ENCODE data around the gene XIRP1.

Gene XIRP1

GRCh38 chr3:39205919-39206516 is 13.6 kb upstream of the XIRP1 start:
- no peak for DNase-seq (ENCODE audit: low read depth, low spot score)
- POLR2A ChIA-PET = no interaction called here
- CTCF ChIA-PET = interaction anchor here (1.2 to 1.8 kb wide), 8 partner anchors 8 to 86 kb away, joined by 4 to 13 read pairs (median 6); no protein-coding TSS in a partner anchor

GRCh38 chr3:39205131-39205530 is 12.7 kb upstream of the XIRP1 start:
- no peak for DNase-seq (ENCODE audit: low read depth, low spot score)
- TF ChIP-seq, protein P1, sequence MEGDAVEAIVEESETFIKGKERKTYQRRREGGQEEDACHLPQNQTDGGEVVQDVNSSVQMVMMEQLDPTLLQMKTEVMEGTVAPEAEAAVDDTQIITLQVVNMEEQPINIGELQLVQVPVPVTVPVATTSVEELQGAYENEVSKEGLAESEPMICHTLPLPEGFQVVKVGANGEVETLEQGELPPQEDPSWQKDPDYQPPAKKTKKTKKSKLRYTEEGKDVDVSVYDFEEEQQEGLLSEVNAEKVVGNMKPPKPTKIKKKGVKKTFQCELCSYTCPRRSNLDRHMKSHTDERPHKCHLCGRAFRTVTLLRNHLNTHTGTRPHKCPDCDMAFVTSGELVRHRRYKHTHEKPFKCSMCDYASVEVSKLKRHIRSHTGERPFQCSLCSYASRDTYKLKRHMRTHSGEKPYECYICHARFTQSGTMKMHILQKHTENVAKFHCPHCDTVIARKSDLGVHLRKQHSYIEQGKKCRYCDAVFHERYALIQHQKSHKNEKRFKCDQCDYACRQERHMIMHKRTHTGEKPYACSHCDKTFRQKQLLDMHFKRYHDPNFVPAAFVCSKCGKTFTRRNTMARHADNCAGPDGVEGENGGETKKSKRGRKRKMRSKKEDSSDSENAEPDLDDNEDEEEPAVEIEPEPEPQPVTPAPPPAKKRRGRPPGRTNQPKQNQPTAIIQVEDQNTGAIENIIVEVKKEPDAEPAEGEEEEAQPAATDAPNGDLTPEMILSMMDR (IDR thresholded peaks at IDR 0.05; ENCODE audit: insufficient read depth, low read length, missing control alignments) = no peak
- H3K4me3 ChIP-seq (ENCODE audit: low read depth, low read length) = no peak overlapping the region
- POLR2A ChIA-PET = no interaction called here
- CTCF ChIA-PET = interaction anchor here (1.0 to 1.8 kb wide), 9 partner anchors 9 to 87 kb away, joined by 4 to 13 read pairs (median 6); partner anchors contain the start of gene XIRP1

More at GRCh38 chr3:39205919-39206516, 13.6 kb upstream of the XIRP1 start:
- TF ChIP-seq, protein P1 (IDR thresholded peaks at IDR 0.05; ENCODE audit: insufficient read depth, low read length, missing control alignments) = no peak
- H3K4me3 ChIP-seq (ENCODE audit: low read depth, low read length) = no peak overlapping the region

DNA sequence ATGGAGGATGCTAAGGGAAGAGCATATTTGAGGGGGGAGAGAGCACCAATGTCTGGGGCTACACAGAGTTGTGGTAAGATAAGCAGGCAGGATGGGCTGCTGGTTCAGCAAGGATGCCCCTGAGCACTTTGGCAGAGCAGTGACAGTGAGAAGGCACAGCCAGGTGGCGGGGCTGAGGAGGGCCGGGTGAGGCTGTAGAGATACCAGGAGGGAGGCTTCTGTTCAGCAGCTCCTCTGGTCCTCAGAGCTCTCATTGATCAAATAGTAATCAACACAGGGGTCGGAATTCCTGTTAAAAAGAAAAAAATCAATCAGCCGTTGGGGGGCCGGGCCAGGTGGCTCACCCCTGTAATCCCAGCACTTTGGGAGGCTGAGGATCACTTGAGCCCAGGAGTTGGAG is 11.5 kb upstream of the XIRP1 start:
- DNase-seq (ENCODE audit: low read depth, low spot score) = no peak
- H3K4me3 ChIP-seq (ENCODE audit: low read depth, low read length) = no peak overlapping the region
- TF ChIP-seq, protein P1 (IDR thresholded peaks at IDR 0.05; ENCODE audit: insufficient read depth, low read length, missing control alignments) = no peak
- ChIA-PET POLR2A (no interaction called here), CTCF (interaction anchor here (1.0 to 3.1 kb wide), 2 partner anchors 85 to 88 kb away, joined by 5 to 13 read pairs; no protein-coding TSS in a partner anchor)

DNA sequence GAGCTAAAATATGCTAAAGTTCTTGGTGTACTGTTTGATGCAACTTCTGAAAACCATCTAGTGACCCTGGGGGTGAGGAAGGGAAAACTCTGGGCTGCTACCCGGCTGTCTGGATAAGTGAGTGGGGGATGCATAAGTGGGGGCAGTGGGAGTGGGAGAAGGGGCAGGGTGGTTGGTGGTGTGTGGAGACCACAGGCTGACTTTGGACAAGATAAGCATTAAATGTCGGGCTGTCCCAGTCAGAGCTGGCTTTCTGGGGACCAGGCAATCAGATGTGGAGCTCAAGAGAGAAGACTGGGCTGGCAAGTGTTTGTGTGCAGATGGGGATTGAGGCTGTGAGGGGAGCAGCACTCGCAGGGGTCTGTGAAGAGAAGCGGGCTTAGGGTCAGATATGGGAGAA is 11.0 kb upstream of the XIRP1 start:
- no peak for DNase-seq (ENCODE audit: low read depth, low spot score)

DNA sequence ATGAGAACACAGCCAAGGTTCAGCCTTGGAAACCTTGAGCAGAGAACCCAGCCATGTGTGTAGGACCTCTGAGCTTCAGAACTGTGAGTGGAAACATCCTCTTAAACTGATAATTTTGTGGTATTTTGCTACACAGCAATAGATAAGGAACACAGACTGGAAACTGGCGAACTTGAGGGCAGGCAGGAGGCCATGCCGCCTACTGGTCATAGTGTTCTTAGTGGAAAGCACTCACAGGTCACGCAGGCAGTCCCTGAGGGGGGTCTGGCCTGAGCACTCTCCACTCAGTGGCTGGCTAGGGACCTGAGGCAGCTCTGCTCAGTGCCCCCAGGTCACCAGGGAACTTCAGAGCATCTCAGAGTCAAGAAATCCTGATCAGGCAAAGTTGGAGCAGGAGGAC is 9.7 kb upstream of the XIRP1 start:
- ChIA-PET POLR2A (no interaction called here), CTCF (interaction anchor here (1.4 to 3.1 kb wide), 5 partner anchors 8 to 90 kb away, joined by 3 to 13 read pairs (median 6); no protein-coding TSS in a partner anchor)
- H3K4me3 ChIP-seq (ENCODE audit: low read depth, low read length) = no peak overlapping the region
- TF ChIP-seq, protein P1 (IDR thresholded peaks at IDR 0.05; ENCODE audit: insufficient read depth, low read length, missing control alignments) = no peak
- DNase-seq (ENCODE audit: low read depth, low spot score) = no peak

More for the DNA sequence above, 11.0 kb upstream of the XIRP1 start:
- ChIA-PET CTCF (interaction anchor here (3.1 kb wide), 1 partner anchor 85 kb away, joined by 13 read pairs; no protein-coding TSS in a partner anchor), POLR2A (no interaction called here)
- no peak overlapping the region for H3K4me3 ChIP-seq (ENCODE audit: low read depth, low read length)
- TF ChIP-seq, protein P1 (IDR thresholded peaks at IDR 0.05; ENCODE audit: insufficient read depth, low read length, missing control alignments) = no peak

DNA sequence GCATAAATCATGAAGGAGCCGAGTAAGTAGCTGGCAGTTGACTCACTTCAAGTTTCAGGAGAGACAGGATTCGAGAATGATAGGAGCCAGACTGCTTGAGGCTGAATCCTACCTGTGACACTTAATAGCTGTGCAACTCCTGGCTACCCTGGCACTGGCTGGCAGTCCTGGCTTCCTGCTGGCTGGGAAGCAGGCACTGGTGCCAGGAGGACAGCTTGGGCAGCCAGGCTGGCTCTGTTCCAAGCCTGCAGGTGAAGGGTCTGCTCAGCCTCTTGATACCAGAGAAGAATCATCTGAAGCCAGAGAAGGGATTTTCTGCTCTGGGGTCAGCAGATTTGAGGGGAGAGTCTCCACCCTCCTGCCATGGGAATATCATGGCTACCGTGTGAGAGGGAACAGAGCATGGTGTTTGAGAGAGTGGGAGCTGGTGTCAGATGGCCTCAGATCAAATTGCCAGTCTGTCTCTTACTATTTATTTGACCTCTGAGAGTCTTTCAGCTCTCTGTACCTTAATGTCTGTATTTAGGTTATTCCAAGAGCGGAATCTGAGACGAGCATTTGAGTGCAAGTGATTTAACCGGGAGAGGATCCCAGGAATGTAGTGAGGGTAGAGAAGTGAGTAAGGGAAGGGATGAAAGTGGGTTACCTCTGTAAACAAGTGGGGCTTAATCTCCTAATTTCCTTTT is 4.4 kb upstream of the XIRP1 start:
- H3K4me3 ChIP-seq (ENCODE audit: low read depth, low read length) = no peak overlapping the region
- CTCF ChIA-PET = interaction anchor here (1.8 to 18.2 kb wide), 4 partner anchors 8 to 92 kb away, joined by 6 to 574 read pairs (median 8); no protein-coding TSS in a partner anchor
- no peak for DNase-seq (ENCODE audit: low read depth, low spot score)
- TF ChIP-seq, protein P1 (IDR thresholded peaks at IDR 0.05; ENCODE audit: insufficient read depth, low read length, missing control alignments) = no peak
- POLR2A ChIA-PET = no interaction called here

Measured in AG04449 (cell line).